NCI-H82 (cell line): Measurements from ENCODE around the gene ATP1B4.

Experiments
- DNase-seq: peaks from one replicate; lab custom pipeline; 2025; lab: John Stamatoyannopoulos, UW

Gene ATP1B4

DNA sequence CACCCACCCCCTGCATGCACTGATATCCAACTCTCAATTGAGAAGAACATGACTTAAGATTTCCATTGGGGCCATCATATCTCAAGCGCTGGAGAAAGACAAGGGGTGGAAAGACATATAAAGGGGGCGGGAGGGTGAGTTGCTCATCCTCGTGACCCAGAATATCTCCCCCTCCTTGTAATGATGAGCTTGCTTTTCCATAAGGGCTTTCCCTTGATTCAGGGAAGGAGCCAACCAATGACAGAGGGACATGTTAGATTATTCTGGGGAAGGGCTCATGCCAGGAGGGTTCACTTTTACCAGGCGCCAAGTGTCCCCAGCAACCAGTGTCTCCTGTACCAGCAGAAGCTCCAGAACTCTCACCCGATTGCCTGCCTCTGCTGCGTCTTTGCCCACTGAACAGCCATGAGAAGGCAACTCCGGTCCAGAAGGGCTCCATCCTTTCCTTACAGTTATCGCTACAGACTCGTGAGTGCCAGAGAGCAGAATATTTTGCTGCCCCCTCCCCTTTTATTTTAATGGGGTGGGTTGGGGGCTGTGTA is at the start of gene ATP1B4:
Gene ATP1B4, plus strand, starts transcription at position 326 of the 542 bp plus-strand sequence. Its CDS starts 80 bp downstream, at position 406.
- no peak for DNase-seq

DNA sequence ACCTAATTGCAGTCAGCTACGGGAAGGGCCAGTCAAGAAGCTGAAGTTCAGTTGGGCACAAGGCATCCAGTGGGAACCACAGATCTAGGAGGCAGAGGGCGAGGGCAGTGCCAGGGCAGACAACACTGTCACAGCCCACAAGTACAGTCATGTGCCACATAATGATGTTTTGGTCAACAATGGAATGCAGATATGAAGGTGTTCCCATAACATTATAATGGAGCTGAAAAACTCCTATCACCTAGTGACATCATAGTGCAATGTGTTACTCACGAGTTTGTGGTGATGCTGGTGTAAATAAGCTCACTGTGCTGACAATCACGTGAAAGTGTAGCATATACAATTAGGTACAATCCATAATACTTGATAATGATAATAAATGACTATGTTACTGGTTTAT is 46.1 kb upstream of the ATP1B4 start:
- DNase-seq: no peak

DNA sequence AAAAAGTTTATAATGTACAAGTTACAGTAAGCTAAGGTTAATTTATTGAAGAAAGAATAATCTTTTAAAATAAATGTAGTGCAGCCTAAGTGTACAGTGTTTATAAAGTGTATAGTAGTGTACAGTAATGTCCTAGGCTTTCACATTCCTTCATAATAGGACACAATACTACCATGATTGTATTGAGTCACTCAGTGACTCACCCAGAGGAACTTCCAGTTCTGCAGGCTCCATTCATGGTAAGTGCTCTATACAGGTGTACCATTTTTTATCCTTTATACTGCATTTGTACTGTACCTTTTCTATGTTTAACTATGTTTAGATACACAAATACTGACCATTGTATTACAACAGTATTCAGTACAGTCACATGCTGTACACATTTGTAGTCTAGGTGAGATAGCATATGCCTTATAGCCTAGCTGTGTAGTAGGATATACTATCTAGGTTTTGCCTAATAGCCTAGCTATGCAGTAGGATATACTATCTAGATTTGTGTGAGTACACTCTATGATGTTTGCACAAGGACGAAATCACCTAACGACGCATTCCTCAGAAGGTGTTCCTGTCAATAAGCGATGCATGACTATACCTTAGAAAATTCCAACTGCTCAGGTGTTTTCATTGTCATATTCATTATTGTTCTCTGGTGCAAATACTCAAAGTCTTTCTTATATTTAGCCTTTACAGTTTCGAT is 45.2 kb upstream of the ATP1B4 start:
- no peak for DNase-seq

DNA sequence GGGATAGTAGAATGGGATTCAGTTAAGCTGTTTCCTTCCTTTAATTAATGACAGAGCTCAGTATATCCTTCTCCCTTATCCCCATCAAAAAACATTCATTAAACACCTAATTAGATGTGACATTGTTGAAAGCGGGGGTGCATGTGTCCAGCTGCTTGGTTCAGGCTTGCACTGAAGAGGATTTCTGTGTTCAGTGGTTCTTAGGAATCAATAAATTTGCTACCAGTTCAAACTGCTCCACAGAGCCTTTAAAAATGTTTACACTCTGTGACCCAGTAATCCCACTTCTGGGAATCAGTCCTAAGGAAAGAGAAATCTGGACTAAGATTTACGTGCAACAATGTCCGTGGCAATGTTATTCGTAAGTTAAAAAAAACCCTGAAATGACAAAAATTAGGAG is 43.5 kb upstream of the ATP1B4 start:
- DNase-seq: peak; percentile 87

DNA sequence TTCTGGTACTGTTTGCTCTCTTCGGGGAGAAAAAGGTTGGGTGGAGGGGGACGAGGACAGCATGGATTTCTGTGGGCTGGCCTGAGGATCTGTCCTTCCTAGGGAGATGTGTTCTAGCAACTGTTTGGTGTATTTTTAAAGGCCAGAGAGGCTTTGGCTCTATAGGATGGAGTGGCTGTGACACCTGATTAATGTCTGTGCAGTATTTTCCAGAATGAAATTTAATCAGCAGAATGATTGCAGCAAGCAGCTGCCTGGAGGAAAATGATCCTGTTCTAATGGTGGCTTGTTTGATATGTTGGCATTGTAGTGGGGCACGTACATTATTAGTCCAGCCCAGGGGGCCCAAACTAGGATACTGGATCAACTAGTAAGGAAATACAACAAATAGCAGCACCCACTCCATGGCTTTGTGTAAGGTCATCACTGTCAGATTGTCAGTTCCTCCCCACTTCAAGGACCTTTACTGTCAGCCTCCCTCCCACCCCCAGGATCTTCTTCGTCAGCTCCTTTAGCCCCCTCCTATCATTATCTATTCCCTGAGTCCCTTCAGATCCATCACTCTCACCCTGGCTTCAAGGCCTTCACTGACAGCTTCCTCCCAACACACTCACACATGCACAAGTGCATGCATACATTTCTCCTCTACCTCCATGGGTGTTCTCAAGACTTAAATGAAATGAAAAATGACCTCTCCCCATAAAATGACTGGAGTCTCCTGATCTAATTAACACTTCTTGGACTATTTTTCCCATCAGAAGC is 40.2 kb upstream of the ATP1B4 start:
- DNase-seq: no peak

DNA sequence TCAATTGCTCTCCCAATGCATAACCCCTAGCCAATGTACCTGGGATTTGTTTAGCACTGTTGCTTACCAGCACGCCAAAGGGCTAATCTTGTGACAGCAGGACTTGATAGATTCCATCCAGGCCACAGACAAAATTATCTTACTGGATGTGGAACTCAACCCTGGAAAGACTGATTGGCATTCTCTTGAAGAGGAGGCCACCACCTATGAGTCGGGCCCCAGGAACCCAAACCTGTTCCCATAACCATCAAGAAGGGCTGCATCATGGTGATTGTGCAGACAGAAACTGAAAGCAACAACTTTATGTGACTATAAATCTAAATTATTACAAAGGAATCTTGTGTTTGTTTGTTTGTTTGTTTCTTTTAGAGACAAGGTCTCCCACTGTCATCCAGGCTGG is 30.8 kb upstream of the ATP1B4 start:
- DNase-seq: no peak

DNA sequence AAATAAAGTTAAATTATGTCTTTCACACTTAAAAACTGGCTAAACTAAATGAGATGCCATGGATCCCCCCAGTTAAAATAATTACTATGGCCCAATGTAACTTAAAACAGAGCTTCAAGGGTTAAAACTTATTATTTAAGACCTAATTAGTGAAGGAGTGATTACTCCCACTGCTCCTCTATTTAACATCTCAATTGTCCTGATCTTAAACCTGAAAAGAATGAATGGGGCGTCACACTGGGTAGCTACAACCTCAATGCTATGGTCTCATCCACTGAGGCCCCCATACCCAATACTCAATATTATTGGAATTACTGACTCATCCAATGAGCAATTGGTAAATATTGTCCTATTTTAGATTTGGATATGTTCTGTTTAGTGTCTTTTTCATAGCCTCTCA is 29.5 kb upstream of the ATP1B4 start:
- no peak for DNase-seq

DNA sequence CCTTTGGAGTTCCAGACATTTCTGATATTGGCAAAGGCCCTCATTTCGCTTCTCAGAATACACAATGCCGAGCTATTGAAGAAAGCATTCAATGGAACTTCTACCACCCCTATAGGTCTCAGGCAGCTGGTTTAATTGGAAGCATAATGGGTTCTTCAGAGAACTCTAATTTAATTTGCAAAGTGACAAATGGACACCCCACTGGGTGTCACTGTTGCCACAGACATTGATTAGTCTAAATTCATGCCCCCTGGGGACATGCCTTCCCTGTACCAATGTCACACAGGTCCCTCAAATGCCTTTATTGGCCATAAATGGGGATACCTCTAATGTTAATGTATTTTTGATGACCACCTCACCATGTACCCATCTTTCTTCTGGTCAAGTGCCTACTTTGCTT is 27.7 kb upstream of the ATP1B4 start:
- peak; percentile 36 for DNase-seq

DNA sequence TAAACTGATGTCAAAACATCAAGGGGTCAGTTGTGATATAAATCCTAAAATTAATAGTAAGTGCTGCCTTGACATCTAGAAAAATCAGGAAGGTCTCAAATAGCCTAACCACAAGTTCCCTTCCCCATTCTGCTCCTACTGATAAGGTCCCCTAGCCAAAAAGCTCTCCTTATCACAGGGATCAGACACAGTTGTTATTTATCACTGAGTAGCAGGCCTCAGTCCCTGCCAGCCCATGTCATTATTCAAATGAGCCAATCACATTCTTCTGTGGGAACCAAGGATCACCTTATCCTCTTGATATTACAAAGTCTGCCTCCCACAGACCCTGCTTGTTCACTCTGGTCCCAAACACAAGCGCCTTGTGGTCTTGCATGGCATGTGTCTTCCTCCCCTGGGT is 27.3 kb upstream of the ATP1B4 start:
- DNase-seq: no peak

DNA sequence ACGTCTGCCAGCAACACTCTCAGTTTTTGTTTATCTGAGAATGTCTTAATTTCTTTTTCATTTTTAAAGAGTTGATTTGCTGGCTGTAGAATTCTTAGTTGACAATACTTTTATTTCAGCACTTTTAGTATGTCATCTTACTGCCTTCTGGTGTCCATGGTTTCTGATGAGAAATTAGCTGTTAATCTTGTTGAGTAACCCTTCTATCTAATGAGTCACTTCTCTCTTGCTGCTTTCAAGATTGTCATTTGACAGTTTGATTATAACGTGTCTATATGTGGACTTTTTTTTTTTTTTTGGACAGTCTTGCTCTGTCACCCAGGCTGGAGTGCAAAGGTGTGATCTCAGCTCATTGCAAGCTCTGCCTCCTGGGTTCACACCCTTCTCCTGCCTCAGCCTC is 26.6 kb upstream of the ATP1B4 start:
- DNase-seq: no peak

DNA sequence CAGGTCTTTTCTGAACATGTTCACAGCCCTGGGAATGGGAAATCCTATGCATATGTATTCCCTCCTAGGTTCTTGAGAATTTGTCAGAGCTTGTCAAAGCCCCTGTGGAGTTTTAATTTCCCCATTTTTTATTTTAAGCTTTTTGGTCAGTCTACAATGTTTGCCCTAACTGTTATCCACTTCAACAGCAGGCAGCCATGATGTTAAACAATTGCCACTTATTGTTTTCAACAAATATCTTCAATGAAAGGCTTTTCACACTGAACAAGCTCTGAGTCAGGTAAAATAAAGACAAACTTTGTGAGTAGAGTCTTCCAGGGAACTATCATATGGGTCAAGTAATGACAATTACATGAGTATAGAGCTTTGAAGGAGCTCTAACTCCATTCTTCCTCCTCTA is 25.0 kb upstream of the ATP1B4 start:
- DNase-seq: no peak

DNA sequence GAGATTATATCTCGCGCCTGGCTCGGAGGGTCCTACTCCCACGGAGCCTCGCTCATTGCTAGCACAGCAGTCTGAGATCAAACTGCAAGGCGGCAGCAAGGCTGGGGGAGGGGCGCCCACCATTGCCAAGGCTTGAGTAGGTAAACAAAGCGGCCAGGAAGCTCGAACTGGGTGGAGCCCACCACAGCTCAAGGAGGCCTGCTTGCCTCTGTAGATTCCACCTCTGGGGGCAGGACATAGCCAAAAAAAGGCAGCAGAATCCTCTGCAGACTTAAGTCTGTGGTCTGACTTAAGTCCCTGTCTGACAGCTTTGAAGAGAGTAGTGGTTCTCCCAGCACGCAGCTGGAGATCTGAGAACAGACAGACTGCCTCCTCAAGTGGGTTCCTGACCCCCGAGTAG is 17.3 kb upstream of the ATP1B4 start:
- peak; percentile 2 for DNase-seq

DNA sequence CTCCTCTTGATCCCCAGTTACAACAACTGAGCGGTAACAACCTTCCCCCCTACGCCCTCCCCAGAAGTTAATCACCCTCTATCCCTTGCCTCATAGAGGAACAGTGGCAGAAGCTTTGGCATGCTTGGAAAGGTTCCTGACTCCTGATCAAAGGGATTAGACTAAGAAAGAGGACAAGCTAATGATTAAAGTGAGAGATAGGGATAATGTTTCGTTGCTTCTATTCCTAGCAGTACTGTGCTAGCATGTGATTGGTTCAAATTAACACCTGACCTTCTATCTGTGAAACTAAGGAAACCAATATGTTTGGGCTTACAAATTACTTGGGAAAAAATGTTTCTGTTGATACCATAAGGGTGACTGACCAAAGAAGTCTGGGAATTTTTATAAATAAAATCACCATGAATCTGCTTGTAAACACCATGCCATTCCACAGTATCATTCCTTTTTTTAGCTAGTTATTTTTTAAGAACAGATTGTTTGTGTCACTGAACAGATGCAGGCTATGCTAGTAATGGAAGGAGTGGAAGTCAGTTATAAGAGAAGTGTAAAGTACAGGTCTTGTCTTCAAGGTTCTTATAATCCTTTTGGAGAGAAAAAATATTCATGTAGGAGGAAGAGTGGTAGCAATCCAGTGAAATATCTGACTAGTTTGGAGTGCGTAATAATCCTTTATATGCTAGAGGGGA is 11.3 kb upstream of the ATP1B4 start:
- DNase-seq: peak; percentile 86

DNA sequence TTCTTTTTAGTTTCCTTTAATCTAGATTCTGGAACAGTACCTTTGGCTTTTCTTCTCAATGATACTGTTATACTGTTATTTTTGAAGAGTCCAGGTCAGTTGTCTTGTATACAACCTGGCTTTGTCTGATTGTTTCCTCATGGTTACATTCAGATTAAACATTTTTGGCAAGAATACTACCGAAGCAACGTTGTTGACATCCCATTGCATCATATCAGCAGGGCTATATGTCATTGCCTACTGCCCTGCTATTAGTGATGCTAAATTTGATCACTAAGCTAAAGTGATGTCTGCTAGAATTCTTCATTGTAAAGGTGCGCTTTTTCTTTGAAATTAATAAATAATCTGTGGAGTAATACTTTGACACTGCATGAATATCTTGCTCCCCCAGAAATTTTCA is 5.8 kb upstream of the ATP1B4 start:
- no peak for DNase-seq

DNA sequence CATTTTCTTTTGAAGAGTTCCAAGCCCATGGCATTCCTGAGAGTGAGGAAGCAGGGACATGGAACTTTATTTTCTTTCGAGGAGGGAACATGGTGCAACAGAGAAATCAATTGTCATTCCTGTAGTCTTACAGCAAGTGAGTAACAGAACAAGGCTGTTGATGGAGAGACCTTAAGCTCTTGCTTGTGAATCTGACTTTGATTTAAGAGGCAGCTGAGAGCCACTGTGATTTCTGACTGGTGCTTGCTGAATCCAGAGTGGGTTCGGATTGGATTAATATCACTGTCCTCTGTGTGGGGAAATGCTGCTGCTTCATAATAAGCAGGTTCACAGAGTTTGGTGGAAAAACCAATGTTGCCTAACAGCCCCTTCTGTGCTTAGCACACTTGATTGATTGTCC is 4.7 kb upstream of the ATP1B4 start:
- DNase-seq: peak; percentile 24

DNA sequence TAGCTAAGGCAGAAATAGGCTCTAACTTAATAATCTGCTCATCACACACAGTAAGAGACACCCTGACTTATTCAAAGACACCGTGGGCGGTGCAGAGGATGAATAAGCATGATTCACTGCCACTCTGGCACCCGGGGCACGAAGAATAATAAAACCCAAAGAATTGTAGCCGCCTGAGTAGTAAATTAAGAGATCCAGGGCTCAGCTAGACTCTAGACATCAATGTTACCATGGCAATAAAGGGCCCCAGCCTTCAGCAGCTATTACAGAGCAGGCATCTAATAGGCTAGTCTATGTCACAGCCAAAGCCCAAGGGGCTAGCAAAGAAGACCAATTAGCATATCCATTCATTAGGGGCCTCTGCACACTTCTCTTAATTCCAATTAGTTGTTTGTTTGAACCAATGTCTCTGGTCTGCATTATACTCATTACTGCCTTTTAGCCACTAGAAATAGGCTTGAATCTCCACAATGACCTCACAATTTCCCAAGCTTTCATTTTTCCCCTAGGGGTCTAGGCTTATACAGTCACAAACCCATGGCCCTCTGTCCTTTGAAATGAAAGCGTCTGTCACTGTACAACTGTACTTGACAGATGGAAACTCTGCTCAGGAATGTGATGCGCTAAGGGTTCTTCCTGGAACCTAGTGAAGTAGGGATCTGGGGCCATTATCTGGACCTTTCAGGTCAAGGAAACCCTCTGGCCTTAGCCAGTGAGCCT is 3.0 kb upstream of the ATP1B4 start:
- peak; percentile 47 for DNase-seq

DNA sequence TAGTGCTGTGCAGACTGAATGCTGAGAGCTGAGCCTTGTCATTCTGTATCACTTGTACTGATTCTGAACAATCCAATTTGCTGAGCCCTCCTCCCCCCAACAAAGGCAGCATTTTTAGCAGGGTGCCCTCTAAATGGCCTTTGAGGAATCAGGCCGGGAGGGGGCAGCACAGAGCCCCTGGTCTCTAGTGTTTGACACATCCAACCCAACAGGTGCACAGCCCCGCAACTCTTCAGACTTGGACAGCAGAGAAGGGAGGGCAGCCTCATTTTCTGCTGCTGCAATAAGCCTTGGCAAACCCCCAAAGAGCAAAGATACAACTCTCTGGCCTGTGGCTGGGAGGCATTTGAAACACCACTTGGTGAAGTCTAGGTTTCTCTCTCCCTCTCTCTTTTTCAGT is 3.4 kb downstream of the ATP1B4 start:
- DNase-seq: peak; percentile 94

DNA sequence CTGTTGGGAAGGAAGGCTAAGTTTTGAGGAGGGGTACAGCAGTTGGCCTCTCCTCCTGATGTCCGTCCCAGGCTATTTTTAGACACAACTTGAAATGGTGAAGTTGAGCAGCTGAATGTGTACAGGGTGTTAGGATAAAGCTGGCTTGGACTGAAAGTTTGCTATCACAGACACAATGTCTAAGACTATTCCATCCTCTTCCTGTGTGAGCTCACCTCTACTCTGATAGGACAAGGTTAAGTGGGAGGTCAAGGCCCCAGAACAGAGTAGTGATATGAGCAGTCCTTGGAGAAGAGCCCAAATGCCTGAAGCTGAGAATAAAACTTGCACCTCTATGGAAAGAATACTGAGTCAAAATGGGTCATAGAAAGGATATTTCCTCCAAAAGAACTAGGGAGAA is 4.1 kb downstream of the ATP1B4 start:
- no peak for DNase-seq

DNA sequence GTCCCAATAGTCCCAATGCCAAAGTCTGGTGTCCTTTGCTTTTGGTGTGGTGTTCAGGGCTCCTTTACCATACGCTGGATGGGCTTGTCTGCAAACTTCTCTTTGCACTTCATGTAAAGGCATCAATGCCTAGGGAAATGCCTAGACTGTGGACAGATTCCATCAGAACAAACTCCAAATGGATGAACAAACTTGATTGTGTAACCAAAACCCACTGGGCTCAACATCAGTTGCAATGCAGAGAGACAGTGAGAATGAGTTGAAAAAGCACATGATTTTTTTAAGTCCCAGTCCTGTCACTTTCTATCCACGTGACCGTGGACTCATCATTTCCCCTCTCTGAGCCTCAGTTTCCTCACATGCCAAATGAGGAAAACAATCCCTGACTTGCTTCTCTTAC is 4.9 kb downstream of the ATP1B4 start:
- no peak for DNase-seq

DNA sequence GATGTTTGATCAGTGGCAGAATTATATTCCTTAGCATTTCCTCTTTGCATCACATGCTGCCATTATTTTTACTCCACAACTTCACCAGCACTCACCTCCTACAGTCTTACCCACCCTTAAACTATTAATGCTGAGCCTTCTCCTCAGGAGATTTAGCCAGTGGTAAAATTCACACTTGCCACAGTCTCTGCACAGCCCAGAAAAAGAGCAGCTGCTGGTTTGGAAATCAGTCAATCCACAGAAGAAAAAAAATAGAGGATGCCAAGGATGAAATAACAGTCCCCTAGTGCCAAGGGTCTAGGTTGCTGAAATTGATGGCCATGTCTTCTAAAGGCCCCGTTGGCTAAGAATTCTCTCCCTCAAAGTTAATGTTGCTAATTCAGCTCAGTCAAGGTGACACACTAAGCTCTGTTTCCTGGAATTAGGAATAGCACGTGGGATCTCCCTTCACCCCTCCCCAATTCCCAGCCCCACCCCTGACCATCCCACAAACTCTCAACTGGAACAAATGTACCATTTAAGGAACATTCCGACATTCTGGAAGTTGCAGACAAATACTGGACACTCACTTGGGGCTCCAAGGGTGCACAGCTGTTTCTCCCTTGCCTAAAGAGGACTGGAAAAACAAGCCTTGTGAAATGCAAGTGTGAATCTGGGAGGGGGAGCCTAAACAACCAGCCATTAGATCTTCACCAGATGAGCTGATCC is 5.7 kb downstream of the ATP1B4 start:
- no peak for DNase-seq

DNA sequence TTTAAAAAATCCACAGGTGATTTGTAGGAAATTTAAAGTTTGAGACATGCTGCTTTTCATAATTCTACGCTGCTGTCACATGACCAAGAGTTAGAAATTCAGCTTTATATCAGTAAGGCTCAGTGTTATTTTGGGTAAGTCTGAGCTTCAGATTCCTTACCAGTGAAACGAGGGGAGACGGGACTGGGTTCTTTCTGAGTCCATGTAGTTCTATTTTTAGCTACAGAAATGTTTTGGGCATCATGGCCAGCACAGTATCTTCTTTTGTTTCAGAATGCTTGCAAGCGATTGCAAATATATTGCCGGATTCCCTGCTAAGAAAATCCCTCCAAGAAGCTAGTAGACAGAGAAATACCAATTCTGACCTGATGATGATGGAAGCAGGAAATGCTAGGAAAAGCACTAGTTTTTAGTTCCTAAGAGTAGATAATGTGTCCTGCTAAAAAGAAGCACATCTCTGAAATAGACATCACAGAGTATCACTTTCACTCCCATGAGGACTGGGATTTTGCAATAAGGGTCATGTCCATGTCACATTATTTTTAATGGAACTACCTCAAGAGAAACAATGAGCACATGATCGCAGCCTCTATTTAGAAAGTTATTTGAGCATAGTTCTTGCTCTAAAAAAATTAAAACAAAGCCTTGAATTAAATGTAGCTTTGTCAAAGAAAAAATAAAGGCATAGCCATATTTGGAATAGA is 10.9 kb downstream of the ATP1B4 start:
- DNase-seq: no peak
